EL (cell line): ENCODE measurements around the gene MAGEC3.

ENCODE experiments used
- DNase-seq: peaks from one replicate; pipeline ENCODE4 v3.0.0-alpha.2; 2016

The MAGEC3 gene, protein sequence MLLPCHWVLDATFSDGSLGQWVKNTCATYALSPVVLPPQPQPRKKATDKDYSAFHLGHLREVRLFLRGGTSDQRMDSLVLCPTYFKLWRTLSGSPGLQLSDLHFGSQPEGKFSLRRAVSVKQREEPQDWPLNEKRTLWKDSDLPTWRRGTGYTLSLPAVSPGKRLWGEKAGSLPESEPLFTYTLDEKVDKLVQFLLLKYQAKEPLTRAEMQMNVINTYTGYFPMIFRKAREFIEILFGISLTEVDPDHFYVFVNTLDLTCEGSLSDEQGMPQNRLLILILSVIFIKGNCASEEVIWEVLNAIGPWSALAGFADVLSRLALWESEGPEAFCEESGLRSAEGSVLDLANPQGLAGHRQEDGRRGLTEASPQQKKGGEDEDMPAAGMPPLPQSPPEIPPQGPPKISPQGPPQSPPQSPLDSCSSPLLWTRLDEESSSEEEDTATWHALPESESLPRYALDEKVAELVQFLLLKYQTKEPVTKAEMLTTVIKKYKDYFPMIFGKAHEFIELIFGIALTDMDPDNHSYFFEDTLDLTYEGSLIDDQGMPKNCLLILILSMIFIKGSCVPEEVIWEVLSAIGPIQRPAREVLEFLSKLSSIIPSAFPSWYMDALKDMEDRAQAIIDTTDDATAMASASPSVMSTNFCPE

DNA sequence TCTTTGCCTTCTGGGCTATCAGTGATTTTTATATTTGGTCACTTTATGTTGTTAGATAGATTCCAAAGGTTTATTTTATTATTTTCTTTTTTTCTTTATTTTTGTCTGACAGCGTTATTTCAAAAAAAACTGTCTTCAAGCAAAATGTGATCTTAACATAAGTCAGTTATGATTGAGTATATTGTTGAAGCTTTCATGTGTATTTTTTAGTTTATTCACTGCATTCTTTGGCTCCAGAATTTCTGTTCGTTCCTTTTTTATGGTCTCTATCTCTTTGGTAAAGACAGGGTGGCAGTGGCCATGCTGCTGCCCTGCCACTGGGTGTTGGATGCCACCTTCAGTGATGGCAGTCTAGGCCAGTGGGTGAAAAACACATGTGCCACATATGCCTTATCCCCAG lies at the start of gene MAGEC3:
Gene MAGEC3, plus strand, starts transcription at position 301 of the 400 bp plus-strand sequence. Its CDS starts 0 bp downstream, at position 301.
- DNase-seq, result no peak

GRCh38 chrX:141791856-141792255 lies 46.3 kb upstream of the MAGEC3 start:
- no peak for DNase-seq

- no peak for DNase-seq
Measured at GRCh38 chrX:141811438-141811837, 26.7 kb upstream of the MAGEC3 start.

- DNase-seq, result no peak
Measured at GRCh38 chrX:141814213-141814857, 23.8 kb upstream of the MAGEC3 start.

DNA sequence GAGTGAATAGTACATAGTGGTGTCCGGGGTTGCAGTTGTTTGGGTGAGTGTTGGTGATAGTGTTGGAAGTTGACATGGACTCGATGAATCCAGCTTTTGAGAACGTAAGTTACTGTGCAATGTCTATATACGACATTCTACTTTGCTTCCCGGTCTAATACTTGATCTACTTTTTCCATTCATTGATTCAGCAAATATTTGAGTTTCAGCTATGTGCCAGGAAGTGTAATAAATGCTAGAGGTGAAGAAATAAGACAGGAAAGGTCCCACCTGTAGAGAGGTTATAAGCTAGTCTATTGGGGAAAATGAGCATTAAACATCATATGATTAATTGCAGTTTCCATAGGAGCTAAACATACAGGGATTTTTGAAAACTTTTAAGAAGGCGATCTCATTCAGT lies 22.2 kb upstream of the MAGEC3 start:
- no peak for DNase-seq

DNA sequence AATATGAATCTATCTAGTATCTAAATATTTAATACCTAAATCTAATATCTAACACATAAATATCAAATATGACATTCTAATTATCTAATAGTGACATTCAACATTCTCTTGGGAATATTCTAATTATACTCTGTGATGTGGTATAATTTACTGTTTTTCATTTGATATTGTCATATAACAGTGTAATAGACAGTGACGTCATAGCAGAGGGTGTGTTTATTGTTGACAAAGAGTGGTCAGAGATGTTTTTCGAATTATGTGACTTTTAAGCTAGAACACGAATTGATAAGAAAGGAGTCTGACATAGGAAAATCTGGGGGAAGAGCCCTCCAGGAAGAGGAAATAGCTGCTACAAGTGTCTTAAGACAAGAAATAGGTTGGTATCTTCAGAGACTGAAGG lies 5.9 kb upstream of the MAGEC3 start:
- DNase-seq, result no peak

GRCh38 chrX:141839856-141840255 lies 1.7 kb downstream of the MAGEC3 start:
- peak; percentile 47 for DNase-seq

DNA sequence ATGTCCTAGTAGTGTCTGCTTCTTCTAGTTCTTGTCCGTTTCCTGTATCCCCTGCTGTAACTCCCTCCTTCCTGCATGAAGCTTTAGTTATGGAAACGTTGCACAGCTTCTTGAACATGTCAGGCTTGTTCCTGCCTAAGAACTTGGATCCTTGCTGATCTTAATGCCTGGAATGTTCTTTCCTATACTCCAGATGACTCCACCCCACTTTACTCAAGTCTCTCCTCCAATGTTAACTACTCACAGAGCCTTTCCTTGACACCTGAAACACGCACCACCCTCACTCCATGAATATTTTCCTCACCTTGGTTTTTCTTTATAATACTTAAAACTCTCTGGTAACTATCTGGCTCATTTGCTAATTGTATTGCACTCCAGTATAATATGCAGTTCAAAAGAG lies 19.4 kb downstream of the MAGEC3 start:
- DNase-seq, result no peak

GRCh38 chrX:141879616-141880015 lies 41.5 kb downstream of the MAGEC3 start:
- no peak for DNase-seq

DNA sequence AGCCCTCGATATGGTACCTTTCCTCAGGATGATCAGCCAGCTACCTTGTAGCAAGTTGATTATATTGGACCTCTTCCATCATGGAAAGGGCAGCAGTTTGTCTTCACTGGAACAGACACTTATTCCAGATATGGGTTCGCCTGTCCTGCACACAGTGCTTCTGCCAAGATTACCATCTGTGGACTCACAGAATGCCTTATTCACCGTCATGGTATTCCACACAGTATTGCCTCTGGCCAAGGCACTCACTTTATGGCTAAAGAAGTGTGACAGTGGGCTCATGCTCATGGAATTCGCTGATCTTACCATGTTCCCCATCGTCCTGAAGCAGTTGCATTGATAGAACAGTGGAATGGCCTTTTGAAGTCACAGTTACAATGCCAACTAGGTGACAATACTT lies 50.7 kb downstream of the MAGEC3 start:
- peak; percentile 76 for DNase-seq

GRCh38 chrX:141894733-141895132 lies 56.6 kb downstream of the MAGEC3 start:
- DNase-seq, result no peak

DNA sequence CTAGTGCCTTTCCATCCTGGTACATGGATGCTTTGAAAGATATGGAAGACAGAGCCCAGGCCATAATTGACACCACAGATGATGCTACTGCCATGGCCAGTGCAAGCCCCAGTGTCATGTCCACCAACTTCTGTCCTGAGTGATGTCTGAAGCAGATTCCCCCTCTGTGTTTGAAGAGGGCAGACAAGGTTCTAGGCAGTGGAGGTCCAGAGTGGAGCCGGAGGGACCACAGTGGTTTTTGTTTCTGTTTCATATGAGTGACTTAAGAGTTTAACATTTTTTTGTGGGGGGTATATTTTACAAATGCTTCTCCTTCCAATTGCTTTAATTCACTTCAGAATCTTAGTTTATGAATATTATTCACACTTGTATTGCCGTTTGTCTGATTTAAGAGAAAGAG lies 59.6 kb downstream of the MAGEC3 start:
- DNase-seq, result no peak

- peak; percentile 3 for DNase-seq
Measured at GRCh38 chrX:141902366-141902765, 64.2 kb downstream of the MAGEC3 start.

DNA sequence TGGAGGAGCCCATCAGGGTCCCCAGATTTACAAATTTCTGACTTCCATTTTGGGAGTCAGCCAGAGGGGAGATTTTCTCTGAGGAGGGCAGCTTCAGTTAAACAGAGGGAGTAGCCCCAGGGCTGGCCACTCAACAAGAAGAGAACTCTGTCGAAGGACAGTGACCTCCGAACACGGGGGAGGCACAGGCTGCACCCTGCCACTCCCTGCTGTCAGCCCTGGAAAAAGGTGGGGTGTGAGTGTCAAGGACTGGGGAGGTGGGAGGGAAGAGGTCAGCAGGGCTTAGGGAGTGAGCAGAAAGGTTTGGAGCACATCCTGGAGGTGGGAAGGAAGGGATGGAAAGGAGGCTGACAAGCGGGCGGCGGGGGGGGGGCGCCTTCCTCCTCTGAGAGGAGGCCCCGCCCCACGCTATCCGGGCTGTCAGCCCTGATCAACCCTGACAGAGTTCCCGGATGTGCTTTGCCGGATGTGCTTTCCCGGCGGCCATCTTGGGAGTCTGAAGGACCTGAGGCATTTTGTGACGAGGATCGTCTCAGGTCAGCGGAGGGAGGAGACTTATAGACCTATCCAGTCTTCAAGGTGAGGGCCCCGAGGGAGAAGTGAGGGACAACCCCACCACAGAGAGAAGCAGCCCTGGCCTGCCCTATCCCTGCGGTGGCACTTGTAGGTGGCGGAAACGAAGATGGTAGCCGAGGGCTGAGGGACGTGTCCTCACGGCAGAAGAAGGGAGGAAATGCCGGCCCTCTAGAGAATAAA lies 65.5 kb downstream of the MAGEC3 start, which contains the start of gene MAGEC1:
Gene MAGEC1, plus strand, starts transcription at position 495 of the 756 bp plus-strand sequence. CDS start 1,179 bp downstream, outside the sequence.
- no peak for DNase-seq

- no peak for DNase-seq
Measured at GRCh38 chrX:141904262-141904661, 66.1 kb downstream of the MAGEC3 start.

DNA sequence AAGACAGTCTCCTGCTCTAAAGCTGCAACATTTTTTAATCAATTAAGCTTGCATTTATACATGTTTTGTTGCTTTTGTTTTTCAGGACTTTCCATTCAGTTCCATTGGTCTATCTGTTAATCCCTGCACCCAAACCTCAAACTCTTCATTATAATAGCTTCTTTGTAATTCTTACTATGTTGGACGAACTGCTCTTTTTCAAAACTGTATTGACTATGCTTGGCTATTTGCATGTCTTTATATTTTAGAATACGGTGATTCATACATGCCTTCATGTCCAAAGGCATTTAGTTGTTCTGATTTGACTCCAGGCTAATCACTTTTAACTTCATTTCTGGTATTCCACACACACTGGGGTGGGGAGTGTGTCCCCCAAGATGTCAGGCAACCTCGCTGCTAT lies 79.7 kb downstream of the MAGEC3 start:
- DNase-seq, result no peak

DNA sequence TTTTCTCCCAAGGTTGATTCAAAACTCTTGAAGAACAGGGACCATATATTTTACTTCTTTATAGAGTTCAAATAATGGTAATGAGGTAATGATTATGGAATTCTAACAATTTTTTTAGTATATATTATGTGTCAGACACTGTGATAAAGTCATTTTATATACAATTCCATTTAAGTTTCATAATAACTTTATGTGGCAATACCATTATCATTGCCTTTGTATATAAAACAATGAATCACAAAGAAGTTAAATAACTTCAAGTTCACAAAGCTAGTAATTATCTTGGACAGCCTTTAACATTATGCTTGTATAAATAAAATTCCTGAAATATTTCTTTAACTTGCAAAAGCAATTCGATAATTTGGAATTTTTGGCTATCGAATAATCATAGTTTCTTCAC lies 86.2 kb downstream of the MAGEC3 start:
- DNase-seq, result peak; percentile 40

GRCh38 chrX:141928432-141928831 lies 90.3 kb downstream of the MAGEC3 start:
- no peak for DNase-seq

- no peak for DNase-seq
Measured at GRCh38 chrX:141934059-141934641, 96.0 kb downstream of the MAGEC3 start.

- no peak for DNase-seq
Measured at GRCh38 chrX:141935645-141936044, 97.5 kb downstream of the MAGEC3 start.

- no peak for DNase-seq
Measured at GRCh38 chrX:141936080-141936479, 98.0 kb downstream of the MAGEC3 start.

GRCh38 chrX:141941234-141941633 lies 103.1 kb downstream of the MAGEC3 start:
- DNase-seq, result no peak

- no peak for DNase-seq
Measured at GRCh38 chrX:141945426-141945825, 107.3 kb downstream of the MAGEC3 start.
